Activated effector memory CD4-positive, alpha-beta T cell treated with anti-CD3 and anti-CD28 coated beads, Interleukin-2, amount 50 U/mL, for 16 hours (primary cell): ENCODE results near the gene MRPL33.

Experiments used
- DNase-seq: peaks from one replicate; pipeline ENCODE4 v3.0.0-alpha.2; 2020

The MRPL33 gene

DNA sequence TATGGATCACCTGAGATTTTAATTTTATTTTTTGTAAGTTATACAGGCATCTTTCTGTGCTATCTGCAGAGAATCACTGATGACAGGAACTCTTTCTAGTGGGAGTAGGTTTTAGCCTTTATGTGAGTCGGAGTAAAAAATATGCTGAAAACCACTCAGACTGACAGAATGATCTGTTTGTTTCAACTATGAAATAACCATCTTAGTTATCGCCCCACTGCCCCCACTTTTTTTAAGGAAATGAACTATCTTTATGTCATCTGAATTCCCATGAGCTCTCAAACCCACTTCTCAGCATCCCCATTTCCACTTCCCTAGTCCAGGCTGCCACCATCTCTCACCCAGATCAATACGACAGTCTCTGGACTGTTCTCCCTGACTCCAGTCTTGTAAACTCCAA, 38.9 kb downstream of the MRPL33 start:
- no peak for DNase-seq

DNA sequence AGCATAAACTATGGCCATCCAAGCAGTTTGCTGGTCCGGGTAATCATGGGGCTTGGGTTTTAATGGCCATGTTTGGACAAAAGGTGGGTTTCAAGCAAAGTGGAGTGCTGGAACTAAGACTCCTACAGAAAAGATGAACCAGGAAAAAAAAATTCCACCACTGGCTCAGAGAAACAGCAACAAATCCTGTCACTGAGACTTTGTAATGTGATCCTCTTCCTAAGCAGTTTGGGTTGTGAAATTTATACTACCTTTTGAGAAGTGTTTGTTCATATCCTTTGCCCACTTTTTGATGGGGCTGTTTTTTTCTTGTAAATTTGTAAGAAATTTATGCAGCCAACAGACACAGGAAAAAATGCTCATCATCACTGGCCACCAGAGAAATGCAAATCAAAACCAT, 40.2 kb downstream of the MRPL33 start:
- DNase-seq, result no peak

DNA sequence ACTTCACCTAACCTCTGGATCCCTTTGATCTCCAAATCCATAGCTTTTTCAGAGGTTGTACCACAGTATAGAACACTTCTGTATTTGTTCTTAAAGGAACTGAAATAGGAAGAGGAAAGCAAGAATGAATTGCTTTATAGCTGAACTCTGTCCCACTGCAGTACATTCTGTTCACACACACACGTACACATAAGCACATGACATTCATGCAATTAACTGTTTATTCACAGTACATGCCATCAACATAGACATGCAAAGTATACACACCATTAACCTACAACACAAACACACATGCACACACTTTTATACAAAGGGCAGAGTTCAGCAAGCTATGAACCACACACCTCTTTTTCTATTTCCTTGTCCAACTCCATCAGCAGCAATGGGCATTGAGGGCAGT, 43.2 kb downstream of the MRPL33 start:
- DNase-seq, result no peak

DNA sequence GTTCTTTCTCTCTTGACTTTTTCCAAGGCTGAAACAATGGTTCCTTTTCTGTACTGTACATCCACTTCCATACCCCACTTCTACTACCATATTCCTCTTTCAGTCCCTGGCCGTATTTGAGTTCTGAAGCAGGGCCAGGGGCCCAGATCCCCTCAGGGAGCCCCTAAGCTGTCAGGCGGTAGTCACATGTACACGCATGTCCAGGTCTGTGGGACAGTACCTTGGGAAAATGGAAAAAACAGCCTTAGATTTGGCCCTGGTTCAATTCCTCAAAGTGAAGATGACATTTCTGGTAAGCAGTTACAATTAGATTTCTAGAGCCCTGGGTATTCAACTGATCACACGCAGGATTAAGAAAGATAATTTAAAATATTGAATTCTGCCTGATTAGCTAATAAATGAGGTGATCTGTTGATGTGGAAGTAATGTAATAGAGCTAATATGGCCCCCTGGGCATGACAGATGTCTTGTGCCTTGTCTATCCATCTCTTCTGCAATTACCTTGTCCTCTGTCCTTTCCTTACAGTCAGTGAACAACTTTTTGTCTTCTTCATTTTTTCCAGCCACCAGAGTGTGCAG, 44.4 kb downstream of the MRPL33 start:
- no peak for DNase-seq

DNA sequence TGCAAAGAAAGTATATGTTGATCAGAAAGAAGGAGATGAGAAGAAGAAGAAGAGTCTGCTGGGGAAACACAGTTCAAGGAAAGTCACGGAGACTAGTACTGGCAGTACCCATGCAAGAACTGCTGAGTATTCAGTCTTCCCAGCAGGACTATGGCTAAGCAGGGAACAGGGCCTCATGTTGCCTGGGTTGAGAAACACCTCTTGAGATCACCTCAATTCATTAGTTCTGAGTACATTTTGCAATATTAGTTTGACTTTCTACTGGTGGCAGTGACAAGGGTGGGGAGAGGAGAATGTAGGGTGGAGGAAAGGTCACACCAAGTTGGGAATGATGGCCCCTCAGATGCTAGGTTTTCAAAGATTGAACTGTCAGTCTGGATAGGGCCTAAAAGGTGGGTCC, 50.5 kb downstream of the MRPL33 start:
- DNase-seq, result no peak

DNA sequence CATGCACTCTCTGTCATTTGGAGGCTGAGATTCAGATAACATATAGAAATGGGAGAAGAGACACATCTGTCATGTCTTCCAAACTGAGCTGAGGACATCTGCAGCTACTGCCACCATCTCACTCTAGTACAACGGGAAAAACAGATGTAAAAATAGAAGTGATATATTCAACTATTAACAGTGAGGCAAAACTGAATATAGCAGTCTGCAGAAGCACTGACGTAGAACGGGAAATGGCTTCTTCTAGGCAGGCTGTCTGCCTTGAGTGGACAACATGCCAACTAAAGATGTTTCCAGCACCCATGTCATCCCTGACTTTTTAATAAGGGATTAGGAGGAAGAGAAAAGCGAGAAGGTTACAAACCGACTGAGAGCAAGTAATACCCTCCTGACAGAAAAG, 51.6 kb downstream of the MRPL33 start:
- DNase-seq, result no peak

DNA sequence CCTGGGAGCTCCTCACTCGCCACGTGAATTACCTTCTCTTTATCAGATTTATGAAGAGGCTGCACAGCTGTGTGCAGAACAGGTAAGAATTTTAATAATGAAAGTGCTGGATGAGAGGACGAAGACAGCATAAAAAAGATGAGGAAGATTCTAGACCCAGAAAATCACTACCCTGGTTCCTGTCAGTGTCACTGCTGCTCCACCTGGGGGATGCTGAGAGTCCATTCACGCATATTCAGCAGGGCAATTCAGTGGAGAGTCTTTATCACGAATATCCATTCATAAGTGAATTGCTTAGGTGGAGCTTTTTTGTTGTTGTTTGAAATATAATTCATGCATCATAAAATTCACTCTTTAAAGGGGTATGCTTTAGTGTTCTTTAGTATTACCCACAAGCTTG, 52.0 kb downstream of the MRPL33 start:
- DNase-seq, result no peak

DNA sequence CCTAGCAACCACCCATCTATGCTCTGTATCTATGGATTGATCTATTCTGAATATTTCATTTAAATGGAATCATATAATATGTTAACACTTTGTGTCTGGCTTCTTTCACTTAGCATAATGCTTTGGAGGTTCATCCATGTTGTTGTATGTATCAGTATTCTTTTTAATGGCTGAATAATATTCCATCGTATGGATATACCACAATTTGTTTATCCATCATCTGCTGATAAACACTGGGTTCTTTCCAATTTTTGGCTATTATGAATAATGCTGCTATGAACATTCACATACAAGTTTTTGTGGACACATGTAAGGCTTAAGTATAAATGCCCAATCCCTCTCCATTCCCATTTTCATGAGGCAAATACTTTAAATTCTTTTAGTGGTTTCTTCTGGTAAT, 52.9 kb downstream of the MRPL33 start:
- no peak for DNase-seq

DNA sequence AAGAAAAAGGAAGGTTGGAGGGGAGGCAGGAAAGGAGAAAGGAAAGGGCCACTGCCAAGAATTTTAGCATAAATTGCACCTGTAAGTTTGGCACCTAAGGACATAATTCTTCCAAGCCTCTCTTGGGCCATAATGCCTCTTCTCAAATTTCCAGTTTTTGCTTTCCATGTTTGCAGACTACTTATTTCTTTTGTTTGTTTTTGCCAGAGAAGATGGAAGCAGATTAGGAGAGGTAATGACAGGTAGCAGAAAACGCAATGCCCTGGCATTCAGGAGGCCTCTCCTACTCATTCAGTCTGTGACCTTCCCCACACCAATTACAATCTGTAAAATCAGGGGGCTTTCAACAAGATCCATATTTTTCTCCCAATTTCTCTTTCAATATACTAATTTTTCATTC, 56.8 kb downstream of the MRPL33 start:
- no peak for DNase-seq
